Colon (tissue), 2 donors: Measurements from ENCODE around the gene ASPSCR1.
"Not testable (repeated sequence)": the region's sequence is repeated elsewhere in the genome, so short reads cannot be mapped to it uniquely, and the experiment has no call there.

Source experiments
- FAIRE-seq: peaks from 2 replicates; lab custom pipeline; 2012; peaks lifted over from hg19 to GRCh38; lab: Jason Lieb, UNC
- donor health status: control.
- donor health status: control.

The ASPSCR1 gene

DNA sequence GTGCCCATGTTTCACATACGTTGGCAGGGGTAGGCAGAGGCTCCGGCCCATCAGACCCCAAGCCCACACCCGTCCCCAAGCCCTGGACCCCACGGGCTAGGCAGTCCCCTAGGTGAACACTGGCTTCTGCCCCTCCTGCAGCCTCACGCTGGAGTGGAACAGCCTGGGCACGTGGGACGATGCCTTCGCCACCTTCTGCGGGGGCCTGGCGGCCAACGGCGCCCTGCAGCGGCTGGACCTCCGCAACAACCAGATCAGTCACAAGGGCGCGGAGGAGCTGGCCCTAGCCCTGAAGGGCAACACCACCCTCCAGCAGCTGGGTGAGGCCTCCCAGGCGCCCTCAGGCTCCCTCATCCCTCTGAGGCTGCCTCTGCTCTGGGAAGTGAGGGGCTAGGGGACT is 47.4 kb downstream of the ASPSCR1 start:
- no peak for FAIRE-seq

GRCh38 chr17:82025401-82026107 is 48.1 kb downstream of the ASPSCR1 start:
- FAIRE-seq = no peak

- no peak for FAIRE-seq
These were observed 50.8 kb downstream of the ASPSCR1 start for GRCh38 chr17:82028246-82028645.

DNA sequence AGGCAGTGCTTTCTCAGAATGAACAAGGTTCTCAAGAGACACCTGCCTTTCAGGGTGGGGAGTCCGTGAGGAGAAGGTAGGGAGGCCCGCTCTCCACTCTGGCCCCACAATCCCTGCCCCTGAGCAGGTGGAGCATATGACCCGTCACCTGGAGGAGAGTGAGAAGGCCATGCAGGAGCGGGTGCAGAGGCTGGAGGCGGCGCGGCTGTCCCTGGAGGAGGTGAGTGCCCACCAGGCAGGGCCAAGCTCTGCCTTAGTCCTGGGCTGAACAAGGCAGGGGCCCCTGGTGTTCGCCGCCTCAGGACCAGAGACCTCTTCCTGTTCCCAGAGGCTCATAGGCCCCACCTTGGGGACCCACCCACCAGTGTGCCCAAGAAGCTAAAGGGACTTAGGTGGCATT is 51.5 kb downstream of the ASPSCR1 start:
- FAIRE-seq = no peak

- FAIRE-seq = no peak
These were observed 52.0 kb downstream of the ASPSCR1 start for GRCh38 chr17:82029391-82029790.

GRCh38 chr17:82029990-82030469 is 52.6 kb downstream of the ASPSCR1 start:
- no peak for FAIRE-seq

DNA sequence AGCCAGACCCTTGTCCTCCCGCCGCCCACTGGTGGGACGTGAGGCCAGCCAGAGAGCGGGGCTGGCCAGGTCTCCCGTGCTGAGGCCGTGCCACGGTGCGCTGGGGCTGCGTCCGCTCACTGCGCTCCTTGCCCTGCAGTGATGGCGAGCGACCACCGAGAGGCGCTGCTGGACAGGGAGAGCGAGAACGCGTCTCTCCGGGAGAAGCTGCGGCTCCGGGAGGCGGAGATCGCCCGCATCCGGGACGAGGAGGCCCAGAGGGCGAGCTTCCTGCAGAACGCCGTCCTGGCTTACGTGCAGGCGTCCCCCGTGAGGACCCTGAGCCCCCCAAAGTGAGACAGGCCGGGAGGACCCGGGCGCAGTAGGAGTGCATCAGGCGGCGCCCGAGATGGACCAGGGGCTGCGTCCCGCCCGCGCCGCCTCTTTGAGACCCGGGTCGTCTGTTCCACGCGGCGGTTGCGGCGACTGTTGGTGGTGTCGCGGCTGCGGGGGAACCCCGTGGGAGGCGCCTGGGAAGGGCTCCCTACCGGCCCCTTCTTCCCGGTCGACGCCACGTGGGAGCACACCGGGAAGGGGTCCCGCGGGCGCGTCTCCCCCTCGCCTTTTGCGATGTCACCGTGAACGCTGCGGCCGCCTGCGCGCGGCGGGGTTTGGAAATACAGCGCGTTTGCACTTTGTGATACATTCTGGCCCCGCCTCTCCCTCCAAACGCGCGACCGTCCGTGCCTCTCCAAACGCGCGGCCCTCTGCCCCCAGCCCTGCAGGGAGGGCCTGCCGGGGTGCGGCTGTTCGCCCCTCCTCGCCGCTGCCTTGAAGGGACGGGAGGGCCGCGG is 53.3 kb downstream of the ASPSCR1 start:
- no peak for FAIRE-seq

DNA sequence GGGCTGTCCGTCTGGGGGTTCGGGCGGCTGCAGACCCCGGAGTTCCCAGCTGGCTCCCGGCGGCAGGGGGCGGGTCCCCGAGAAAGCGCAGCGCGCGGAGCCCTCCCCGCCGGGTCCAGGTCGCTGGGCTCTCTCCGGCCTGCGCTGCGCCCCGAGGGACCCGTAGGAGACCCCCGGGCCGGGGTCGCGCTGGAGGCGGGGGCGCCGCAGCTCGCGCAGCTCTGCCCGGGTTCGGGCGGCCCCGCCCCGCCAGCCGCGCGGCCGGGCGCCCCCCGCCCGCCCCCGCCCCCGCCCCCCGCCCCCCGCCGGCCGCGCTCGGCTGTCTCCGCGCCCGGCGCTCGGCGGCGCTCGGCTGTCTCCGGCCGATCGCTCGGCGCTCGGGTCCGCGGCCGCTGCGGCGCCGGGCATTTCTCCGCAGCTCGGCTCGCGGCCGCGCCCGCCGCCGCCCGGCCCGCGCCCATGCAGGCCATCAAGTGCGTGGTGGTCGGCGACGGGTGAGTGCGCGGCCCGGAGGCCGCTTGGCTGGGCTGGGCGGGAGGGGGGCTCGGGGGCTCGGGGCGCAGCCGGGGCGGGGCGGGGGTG is 54.0 kb downstream of the ASPSCR1 start, which contains the start of gene RAC3:
TSS of gene RAC3 (plus strand) at position 376 of the 582 bp plus-strand sequence. CDS start at position 460, 84 bp downstream.
- FAIRE-seq = no peak

DNA sequence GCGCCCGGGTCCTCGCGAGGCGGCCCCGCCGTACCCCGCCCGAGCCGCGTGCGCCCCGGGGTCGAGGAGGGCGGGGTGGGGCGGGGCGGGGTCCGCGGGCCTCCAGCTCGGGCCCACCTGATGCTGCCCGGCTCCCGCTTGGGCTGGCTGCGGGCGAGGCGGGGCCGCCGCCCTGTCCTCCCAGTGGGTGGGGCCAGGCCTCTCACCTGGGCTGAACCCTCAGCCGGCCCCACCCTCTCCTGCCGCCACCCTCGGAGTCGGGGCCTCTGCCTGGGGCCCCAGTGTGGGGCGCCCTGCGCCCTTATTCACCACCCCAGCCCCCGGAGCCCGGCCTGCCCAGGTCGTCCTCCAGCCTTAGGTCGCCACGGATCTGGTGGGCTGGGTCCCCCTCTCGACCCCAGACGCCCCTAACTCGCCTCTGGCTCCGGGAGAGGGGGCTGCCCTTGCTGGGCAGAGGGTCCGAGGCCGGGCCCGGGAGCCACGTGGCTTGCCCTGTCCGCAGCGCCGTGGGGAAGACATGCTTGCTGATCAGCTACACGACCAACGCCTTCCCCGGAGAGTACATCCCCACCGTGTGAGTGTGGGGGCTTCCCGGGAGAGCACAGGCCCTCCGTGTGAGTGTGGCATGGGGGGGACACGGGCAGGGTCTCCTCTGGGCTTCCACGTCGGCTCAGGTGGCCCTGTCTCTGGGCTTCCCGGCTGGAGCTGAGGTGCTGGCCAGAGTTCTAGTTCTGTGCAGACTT is 54.6 kb downstream of the ASPSCR1 start:
- FAIRE-seq = no peak

DNA sequence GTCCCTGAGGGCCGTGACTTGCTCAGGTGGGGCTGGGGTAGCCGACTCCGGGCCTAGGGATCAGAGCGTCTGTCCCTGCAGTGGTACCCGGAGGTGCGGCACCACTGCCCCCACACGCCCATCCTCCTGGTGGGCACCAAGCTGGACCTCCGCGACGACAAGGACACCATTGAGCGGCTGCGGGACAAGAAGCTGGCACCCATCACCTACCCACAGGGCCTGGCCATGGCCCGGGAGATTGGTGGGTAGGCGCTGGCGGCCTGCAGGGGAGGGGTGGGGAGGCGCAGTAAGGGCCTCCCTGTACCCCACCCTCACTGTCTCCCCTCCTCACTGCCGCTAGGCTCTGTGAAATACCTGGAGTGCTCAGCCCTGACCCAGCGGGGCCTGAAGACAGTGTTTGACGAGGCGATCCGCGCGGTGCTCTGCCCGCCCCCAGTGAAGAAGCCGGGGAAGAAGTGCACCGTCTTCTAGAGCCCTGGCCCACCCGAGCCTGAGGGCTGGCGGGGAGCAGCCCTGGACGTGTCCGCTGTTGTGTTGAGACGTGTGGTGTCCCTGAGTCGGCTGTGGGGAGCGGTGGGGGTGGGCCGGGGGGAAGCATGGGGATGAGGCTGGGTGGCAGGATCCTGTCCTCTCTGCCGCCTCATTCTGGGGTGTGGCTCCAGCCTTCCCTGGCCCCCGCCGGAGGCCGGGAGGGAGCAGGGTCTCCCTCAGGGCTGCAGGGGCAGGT is 56.1 kb downstream of the ASPSCR1 start:
- no peak for FAIRE-seq

DNA sequence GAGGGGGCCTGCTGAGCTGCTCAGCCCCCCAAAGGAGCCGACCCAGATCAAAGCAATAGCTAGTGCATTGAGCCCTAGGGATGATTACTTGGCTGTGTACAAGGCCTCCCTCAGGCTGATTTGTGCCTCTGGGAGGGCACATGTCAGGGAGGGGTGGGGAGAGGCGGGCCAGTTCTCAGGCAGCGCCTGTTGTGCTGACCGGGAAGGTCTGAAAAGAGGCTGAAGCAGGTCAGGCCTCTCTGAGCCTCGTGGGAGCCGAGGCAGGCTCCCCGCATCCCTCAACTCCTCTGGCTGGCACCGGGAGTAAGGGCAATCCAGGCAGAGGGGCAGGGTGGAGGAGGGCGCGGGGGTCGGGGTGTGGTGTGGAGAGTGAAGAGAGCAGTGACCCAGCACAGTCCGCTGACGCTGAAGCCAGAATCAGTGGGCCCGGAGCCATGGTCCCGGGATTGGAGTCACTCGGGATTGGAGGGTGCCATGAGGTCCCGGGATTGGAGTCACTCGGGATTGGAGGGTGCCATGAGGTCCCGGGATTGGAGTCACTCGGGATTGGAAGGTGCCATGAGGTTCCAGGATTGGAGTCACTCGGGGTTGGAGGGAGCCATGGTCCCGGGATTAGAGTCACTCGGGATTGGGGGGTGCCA is 57.1 kb downstream of the ASPSCR1 start:
- no peak for FAIRE-seq

GRCh38 chr17:82035488-82035887 is 58.1 kb downstream of the ASPSCR1 start:
- no peak for FAIRE-seq

DNA sequence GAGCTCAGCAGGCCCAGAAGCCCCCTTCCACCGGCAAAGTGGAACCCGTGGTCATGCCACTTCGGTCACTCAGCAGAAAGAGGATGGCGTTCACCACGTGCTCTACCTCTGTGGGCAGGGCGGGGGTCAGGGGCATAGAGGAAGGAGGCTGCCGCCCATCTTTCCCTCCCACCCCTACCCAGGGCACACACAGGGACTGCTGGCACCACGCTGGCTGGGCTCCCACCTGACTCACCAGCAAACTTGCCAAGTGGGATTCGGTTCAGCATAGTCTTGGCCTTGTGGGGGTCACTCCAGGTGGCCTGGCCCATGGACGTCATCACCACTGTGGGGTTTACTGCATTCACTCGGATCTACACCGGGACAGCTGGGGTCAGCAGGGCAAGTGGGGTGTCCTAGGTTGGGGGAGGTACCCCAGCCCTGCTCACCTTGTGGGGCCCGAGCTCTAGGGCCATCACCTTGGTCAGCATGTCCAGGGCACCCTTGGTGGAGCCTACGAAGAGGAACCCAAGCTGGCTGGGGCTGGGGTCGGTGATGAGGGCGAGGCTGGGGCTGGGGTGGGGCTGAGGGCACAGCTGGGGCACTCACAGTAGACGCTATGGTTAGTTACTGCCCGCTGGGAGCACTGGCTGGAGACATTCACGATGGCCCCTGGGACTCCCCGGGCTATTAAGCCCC is 58.7 kb downstream of the ASPSCR1 start:
- no peak for FAIRE-seq

DNA sequence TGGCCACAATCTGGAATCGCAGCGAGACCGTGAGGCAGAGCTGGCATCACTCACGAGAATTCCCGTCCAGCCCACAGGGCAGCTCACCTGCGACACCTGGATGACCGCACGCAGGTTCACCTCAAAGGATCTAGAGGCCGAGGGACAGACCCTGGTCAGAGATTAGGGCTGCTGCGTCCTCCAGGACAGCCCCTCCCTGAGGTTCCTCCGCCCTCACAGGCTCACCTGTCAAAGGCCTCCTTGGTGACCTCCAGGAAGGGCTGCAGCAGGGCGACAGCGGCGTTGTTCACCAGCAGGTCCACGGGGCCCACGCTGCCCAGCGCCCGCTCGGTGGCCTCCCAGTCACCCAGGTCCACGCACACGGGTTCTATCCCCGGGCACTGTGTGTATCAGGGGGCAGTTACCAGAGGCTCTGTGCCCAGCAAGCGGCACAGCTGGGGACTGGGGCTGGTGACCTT is 59.2 kb downstream of the ASPSCR1 start:
- FAIRE-seq = no peak

- peak; percentile 33 for FAIRE-seq
These were observed 59.9 kb downstream of the ASPSCR1 start, which contains the start of gene DCXR for GRCh38 chr17:82037092-82037888. DCXR (minus strand) TSS chr17:82037697; CDS start chr17:82037682, 15 bp downstream.

- FAIRE-seq = no peak
These were observed 60.4 kb downstream of the ASPSCR1 start for GRCh38 chr17:82037889-82038195.

DNA sequence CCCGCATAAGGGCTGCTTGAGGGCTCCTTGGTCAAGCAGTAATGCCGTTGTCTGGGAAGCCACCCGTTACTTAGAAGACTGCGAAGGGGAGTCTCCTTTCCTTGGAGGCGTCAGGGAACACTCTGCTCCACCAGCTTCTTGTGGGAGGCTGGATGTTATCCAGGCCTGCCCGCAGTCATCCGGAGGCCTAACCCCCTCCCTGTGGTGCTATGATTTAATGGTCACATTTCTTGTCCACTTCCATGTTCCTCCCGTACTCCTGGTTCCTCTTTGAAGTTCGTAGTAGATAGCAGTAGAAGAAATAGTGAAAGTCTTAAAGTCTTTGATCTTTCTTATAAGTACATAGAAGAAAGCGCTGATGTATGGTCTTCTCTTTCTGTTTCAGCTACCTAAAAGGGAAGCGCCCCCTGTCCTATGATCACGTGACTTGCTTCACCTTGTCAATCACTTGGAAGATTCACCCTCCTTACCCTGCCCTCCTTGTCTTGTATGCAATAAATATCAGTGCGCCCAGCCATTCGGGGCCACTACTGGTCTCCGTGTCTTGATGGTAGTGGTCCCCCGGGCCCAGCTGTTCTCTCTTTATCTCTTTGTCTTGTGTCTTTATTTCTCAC is 61.5 kb downstream of the ASPSCR1 start:
- not testable (repeated sequence) for FAIRE-seq

- no peak for FAIRE-seq
These were observed 62.4 kb downstream of the ASPSCR1 start for GRCh38 chr17:82039695-82040299.
